ENCODE measurements around the gene RPL18A. TPM values are rescaled to one million over a fixed set of nuclear protein-coding genes. Genes with fewer than 3 reads are reported as not detected.
A peak's percentile ranks its signal among the peaks of the same experiment; 100 is the strongest.

The RPL18A gene
- total and polyA plus RNA-seq, 2 experiments from 2014 or later = 930 to 1,484 TPM

GRCh38 chr19:17893766-17894165 lies 34.1 kb downstream of the RPL18A start:
- DNase-seq (ENCODE audit: low read depth in 1 of 2, low spot score in 1 of 2) = no peak
- no peak for TF ChIP-seq CTCF (IDR thresholded peaks at IDR 0.05; ENCODE audit: low read depth, low read length)
- H3K27ac ChIP-seq = no peak overlapping the region
- H3K9me3 ChIP-seq (ENCODE audit: low read depth) = no peaks in the 10 kb centered on the region
- no peaks in the 10 kb centered on the region for H3K36me3 ChIP-seq
- no peaks in the 10 kb centered on the region for H3K27me3 ChIP-seq
- no peaks in the 10 kb centered on the region for H3K4me1 ChIP-seq (ENCODE audit: low read depth)
- H3K4me3 ChIP-seq = no peak overlapping the region

- no peaks in the 10 kb centered on the region for H3K27me3 ChIP-seq
- DNase-seq (ENCODE audit: low read depth in 1 of 2, low spot score in 1 of 2) = peak in 1 of 2 donors; percentile 50
- no peak overlapping the region for H3K27ac ChIP-seq
- TF ChIP-seq CTCF (IDR thresholded peaks at IDR 0.05; ENCODE audit: low read depth, low read length) = no peak
- no peak overlapping the region for H3K4me3 ChIP-seq
- no peaks in the 10 kb centered on the region for H3K36me3 ChIP-seq
- H3K4me1 ChIP-seq (ENCODE audit: low read depth) = no peaks in the 10 kb centered on the region
- H3K9me3 ChIP-seq (ENCODE audit: low read depth) = no peaks in the 10 kb centered on the region
Observed at GRCh38 chr19:17902701-17903100, 43.0 kb downstream of the RPL18A start.

- no peak for DNase-seq (ENCODE audit: low read depth in 1 of 2, low spot score in 1 of 2)
- Histone ChIP-seq H3K27ac (no peak overlapping the region), H3K4me1 (ENCODE audit: low read depth) (no peaks in the 10 kb centered on the region), H3K27me3 (no peaks in the 10 kb centered on the region), H3K36me3 (no peaks in the 10 kb centered on the region), H3K9me3 (ENCODE audit: low read depth) (no peaks in the 10 kb centered on the region), H3K4me3 (no peak overlapping the region)
- TF ChIP-seq CTCF (IDR thresholded peaks at IDR 0.05; ENCODE audit: low read depth, low read length) = no peak
Observed at GRCh38 chr19:17908244-17908643, 48.5 kb downstream of the RPL18A start.

- Histone ChIP-seq H3K4me3 (no peak overlapping the region), H3K36me3 (no peaks in the 10 kb centered on the region), H3K4me1 (ENCODE audit: low read depth) (no peaks in the 10 kb centered on the region), H3K27ac (no peak overlapping the region), H3K9me3 (ENCODE audit: low read depth) (no peaks in the 10 kb centered on the region), H3K27me3 (no peaks in the 10 kb centered on the region)
- DNase-seq (ENCODE audit: low read depth in 1 of 2, low spot score in 1 of 2) = no peak
- TF ChIP-seq CTCF (IDR thresholded peaks at IDR 0.05; ENCODE audit: low read depth, low read length) = no peak
Observed at GRCh38 chr19:17909003-17909732, 49.5 kb downstream of the RPL18A start.

GRCh38 chr19:17910791-17911360 lies 51.2 kb downstream of the RPL18A start:
- H3K4me3 ChIP-seq = no peak overlapping the region
- no peaks in the 10 kb centered on the region for H3K27me3 ChIP-seq
- no peaks in the 10 kb centered on the region for H3K36me3 ChIP-seq
- TF ChIP-seq CTCF (IDR thresholded peaks at IDR 0.05; ENCODE audit: low read depth, low read length) = no peak
- no peak for DNase-seq (ENCODE audit: low read depth in 1 of 2, low spot score in 1 of 2)
- H3K27ac ChIP-seq = no peak overlapping the region
- H3K9me3 ChIP-seq (ENCODE audit: low read depth) = no peaks in the 10 kb centered on the region
- H3K4me1 ChIP-seq (ENCODE audit: low read depth) = no peaks in the 10 kb centered on the region

Other genes with a start within 250 kb of the RPL18A start
- 0.21 and 0.54 TPM in 2 replicates for gene UNC13A, start 171.6 kb upstream of the RPL18A start, total RNA-seq
- gene UNC13A, start 171.6 kb upstream of the RPL18A start, polyA plus RNA-seq = 0.31 and 0.74 TPM in 2 replicates
- 48.6 and 61.7 TPM in 2 replicates for gene MAP1S, start 140.4 kb upstream of the RPL18A start, total RNA-seq
- gene MAP1S, start 140.4 kb upstream of the RPL18A start, polyA plus RNA-seq = 60.4 and 73.9 TPM in 2 replicates
- gene FCHO1, start 108.4 kb upstream of the RPL18A start, total RNA-seq = 1.8 and 3.1 TPM in 2 replicates
- gene FCHO1, start 108.4 kb upstream of the RPL18A start, polyA plus RNA-seq = 2.5 and 4.3 TPM in 2 replicates
- not detected in 2 replicates for gene B3GNT3, start 64.8 kb upstream of the RPL18A start, total RNA-seq
- gene B3GNT3, start 64.8 kb upstream of the RPL18A start, polyA plus RNA-seq = 0.55 TPM in 1 of 2 replicates, not detected in the other
- 0.25 and 0.63 TPM in 2 replicates for gene INSL3, start 38.4 kb upstream of the RPL18A start, total RNA-seq
- 0.47 TPM in 1 of 2 replicates, not detected in the other for gene INSL3, start 38.4 kb upstream of the RPL18A start, polyA plus RNA-seq
- gene JAK3, start 11.9 kb upstream of the RPL18A start, total RNA-seq = 3.2 and 14.5 TPM in 2 replicates
- 1.5 and 11.0 TPM in 2 replicates for gene JAK3, start 11.9 kb upstream of the RPL18A start, polyA plus RNA-seq
- 0.04 and 0.21 TPM in 2 replicates for gene SLC5A5, start 12.0 kb downstream of the RPL18A start, total RNA-seq
- gene SLC5A5, start 12.0 kb downstream of the RPL18A start, polyA plus RNA-seq = not detected in 2 replicates
- gene CCDC124, start 73.1 kb downstream of the RPL18A start, total RNA-seq = 80.5 and 103 TPM in 2 replicates
- gene CCDC124, start 73.1 kb downstream of the RPL18A start, polyA plus RNA-seq = 172 and 200 TPM in 2 replicates
- 23.4 and 26.7 TPM in 2 replicates for gene KCNN1, start 107.2 kb downstream of the RPL18A start, total RNA-seq
- 20.4 and 28.0 TPM in 2 replicates for gene KCNN1, start 107.2 kb downstream of the RPL18A start, polyA plus RNA-seq
- gene ARRDC2, start 148.3 kb downstream of the RPL18A start, total RNA-seq = 9.2 and 16.1 TPM in 2 replicates
- 6.8 and 10.7 TPM in 2 replicates for gene ARRDC2, start 148.3 kb downstream of the RPL18A start, polyA plus RNA-seq
- not detected in 2 replicates for gene IL12RB1, start 227.0 kb downstream of the RPL18A start, total RNA-seq
- gene IL12RB1, start 227.0 kb downstream of the RPL18A start, polyA plus RNA-seq = not detected in 2 replicates
- gene MAST3, start 237.9 kb downstream of the RPL18A start, total RNA-seq = 6.6 and 8.1 TPM in 2 replicates
- gene MAST3, start 237.9 kb downstream of the RPL18A start, polyA plus RNA-seq = 5.5 and 8.4 TPM in 2 replicates

Measured in cardiac muscle cell (in vitro differentiated cells and primary cell).